GM18861 (cell line): ENCODE measurements around the gene HDDC3.
"Not testable (repeated sequence)": the region's sequence is repeated elsewhere in the genome, so short reads cannot be mapped to it uniquely, and the experiment has no call there.

Experiments used
- ATAC-seq: cut with Tn5 transposase; IDR thresholded peaks from one replicate; pipeline ENCODE4 v1.9.1; 2021; ENCODE audit not compliant: unreplicated experiment

HDDC3 gene

DNA sequence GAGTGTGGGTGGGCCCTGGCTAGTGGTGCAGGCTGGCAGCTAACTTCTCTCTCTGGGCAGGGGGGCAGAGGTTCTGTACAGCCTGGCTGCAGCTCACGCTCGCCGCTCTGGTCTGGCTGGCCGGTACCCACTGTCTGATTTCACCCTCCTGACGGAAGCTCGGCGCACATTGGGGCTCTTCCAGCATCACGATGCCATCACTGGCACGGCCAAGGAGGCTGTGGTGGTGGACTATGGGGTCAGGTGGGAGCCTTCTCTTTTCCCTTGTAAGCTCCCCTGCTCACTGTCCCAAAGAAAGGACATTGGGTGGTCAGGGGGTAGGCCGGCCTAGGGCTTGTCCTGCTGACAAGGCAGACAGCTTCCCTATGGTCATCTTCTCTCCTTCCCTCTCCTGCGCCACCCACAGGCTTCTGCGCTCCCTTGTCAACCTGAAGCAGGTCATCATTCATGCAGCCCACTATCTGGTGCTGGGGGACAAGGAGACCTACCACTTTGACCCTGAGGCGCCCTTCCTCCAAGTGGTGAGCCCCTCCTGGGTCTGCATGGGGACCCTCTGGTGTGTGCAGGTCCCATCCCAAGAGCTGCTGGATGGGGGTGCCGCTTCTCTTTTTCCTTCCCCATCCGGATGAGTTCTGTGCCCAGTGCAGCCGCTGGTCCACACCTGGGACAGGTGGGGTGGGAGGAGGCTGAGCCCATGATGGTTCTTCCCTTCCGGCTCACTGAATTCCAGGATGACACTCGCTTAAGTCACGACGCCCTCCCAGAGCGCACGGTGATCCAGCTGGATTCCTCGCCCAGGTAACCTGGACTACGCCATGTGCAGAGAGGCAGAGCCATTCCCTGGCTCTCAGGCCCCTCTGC lies 21.7 kb downstream of the HDDC3 start:
- ATAC-seq: no peak

DNA sequence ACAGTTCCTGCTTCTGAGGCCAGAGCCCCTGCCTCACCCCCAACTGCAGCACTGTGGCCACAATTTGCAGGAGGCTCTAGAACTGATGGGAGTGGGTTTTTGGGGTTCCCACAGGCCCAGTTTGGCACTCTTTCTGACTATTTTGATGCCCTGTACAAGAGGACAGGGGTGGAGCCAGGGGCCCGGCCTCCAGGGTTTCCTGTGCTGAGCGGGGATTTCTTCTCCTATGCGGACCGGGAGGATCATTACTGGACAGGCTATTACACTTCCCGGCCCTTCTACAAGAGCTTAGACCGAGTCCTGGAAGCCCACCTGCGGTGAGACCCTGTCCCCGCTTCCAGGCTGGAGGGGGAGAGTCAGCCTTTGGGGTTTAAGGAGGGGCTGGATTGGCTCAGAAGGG lies 22.4 kb downstream of the HDDC3 start:
- ATAC-seq: no peak

DNA sequence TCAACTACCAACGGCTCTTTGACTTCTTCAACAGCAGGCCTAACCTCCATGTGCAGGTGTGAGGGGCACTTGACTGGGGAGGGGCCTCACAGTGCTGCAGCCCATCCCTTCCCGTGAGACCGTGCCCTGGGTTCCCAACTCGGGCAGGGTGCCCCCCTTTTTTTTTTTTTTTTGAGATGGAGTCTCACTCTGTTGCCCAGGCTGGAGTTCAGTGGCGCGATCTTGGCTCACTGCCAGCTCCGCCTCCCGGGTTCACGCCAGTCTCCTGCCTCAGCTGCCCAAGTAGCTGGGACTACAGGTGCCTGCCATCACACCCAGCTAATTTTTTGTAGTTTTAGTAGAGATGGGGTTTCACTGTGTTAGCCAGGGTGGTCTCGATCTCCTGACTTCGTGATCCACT lies 22.9 kb downstream of the HDDC3 start:
- not testable (repeated sequence) for ATAC-seq

DNA sequence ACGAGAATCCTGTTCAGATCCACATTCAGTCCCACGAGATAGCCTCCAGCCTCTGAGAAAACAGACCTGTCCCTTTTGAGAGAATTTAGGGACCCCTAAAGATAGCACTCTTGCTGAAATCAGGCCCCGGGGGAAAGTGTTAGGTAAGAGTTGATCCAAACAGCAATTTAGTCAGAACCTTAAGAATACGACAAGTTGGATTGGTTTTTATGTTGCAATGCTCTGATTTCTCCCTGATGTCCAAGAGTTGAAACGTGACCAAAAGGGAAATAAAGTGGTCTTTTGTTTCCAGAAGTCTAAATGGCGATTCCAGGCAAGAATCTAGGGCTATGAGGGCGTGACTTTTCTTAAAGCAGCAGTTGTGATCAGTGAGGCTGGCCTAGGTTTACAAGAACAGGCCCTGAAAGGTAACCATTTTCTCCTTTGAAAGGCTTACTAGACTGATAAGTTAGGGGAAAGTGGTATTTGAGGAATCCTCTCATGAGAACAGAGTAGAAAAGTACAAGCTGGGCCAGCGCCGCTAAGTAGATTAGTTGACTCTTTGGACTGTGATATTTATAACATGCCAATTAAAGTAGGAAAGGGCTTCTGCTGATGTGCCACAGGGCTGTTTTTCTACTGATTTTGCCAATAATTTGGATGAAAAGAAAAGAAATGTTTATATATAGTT lies 24.4 kb downstream of the HDDC3 start:
- ATAC-seq: no peak

DNA sequence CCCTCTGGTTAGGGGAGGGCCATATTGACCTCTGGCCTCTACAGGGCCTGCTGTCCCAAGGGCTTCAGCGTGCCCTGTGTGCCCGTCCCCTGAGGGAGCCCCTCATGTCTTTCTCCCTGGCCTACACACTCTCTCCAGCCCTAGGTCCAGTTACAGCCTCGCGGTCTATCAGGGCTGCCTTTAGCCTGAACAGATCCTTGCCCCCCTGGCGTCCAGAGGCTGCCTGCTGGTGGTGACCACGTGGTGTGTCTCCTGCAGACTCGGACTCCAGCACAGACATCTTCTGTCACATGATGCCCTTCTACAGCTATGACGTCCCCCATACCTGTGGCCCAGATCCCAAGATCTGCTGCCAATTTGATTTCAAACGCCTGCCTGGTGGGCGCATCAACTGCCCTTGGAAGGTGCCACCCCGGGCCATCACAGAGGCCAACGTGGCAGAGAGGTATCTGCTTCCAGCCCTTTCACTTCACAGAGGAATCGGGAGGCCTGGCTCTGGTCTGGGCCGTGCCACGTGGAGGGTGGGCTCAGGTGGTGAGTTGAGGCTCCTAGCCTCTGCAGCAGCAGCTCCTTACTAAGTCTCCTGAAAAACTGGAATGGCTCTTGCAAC lies 25.2 kb downstream of the HDDC3 start:
- ATAC-seq: no peak

DNA sequence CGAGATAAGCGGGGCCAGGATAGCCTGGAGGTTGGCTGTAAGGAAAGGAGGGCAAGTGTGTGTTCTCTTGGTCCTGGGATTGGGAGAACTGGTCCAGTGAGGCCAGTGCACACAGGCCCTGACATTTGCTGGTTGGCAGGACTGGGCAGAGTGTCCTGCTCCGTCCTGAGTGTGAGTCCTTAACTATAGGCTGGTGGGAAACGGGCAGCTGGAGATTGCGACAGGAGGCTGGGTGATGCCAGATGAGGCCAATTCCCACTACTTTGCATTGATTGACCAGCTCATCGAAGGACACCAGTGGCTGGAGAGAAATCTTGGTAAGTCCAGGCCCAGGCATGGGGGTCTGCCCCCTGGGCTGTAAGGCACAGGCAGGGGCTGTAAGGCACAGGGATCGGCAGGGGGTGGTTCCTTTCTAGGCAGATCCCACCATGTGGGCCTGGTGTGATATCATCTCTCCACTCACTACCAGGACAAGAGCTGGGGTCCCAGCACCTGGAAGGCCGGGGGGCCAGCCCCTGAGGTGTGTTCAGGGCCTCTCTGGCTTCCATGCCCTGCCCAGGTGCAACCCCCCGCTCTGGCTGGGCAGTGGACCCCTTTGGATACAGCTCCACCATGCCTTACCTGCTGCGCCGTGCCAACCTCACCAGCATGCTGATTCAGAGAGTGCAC lies 26.0 kb downstream of the HDDC3 start:
- no peak for ATAC-seq

DNA sequence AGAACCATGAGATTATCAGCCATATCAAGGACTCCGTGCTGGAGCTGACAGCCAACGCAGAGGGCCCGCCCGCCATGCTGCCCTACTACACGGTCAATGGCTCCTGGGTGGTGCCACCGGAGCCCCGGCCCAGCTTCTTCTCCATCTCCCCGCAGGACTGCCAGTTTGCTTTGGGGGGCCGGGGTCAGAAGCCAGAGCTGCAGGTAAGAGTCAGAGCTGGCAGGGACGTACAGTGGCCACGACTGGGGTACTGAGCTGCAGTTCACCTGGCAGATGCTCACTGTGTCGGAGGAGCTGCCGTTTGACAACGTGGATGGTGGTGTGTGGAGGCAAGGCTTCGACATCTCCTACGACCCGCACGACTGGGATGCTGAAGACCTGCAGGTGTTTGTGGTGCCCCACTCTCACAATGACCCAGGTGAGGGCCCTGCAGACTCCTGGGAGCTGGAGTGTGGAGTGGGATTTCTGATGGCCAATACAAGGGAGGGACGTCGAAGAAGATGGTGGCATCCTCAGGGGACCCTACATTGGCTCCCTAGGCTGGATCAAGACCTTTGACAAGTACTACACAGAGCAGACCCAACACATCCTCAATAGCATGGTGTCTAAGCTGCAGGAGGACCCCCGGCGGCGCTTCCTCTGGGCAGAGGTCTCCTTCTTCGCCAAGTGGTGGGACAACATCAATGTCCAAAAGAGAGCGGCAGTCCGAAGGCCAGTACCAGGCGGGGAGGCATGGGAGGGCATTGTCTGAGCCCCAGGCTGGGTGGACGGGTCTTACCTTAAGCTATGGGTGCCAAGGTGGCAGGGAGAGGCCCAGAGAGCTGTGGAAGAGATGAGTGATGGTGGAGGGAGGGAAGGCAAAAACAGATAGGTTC lies 26.8 kb downstream of the HDDC3 start:
- ATAC-seq: no peak

DNA sequence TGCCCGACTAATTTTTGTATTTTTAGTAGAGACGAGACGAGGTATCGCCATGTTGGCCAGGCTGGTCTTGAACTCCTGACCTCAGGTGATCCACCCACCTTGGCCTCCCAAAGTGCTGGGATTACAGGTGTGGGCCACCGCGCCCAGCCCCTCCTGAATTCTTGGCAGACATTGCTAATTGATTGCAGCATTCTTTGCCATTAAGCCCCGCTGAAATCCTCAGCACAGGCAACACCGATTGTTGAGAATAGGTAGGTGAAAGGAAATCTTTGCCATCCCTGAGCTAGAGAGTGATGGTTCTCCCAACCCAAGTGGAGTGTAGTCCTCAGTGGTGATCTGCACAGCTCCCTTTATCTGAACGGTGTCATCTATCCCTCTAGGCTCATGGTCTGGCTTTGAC lies 27.6 kb downstream of the HDDC3 start:
- ATAC-seq: no peak

DNA sequence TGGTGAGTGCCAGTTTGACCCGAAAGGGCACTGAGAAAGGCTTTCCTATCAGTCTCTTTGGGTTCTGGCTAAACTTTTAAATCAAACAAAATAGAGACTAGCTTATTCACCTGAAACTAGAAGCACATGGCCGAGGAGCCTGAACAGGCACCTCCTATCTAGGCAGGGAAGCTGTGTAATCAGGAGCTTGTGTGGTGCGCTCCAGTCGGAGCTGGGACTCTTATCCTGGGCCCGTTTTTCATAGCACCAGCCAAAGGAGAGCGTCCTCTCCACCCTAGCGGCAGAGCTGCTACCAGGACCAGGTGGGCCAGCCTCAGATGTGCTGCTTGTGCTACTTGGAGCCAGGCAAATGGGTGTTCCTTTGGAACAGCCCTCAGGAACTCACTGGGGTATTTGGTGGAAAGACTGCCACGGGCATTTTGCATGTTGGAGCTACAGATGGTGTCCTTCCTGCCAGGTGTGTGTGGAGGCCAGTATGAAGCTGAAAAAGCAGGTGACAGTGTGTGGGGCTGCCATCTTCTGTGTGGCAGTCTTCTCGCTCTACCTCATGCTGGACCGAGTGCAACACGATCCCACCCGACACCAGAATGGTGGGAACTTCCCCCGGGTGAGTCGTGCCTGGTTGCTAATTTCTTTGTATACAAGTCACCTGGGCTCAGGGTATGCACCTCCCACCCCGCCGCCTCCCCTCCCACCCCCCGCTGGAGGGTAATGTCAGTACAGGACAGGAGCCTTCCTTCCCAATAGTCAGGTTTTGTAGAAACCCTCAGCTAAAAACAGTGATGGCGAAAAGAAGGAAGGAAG lies 28.4 kb downstream of the HDDC3 start:
- ATAC-seq: no peak

DNA sequence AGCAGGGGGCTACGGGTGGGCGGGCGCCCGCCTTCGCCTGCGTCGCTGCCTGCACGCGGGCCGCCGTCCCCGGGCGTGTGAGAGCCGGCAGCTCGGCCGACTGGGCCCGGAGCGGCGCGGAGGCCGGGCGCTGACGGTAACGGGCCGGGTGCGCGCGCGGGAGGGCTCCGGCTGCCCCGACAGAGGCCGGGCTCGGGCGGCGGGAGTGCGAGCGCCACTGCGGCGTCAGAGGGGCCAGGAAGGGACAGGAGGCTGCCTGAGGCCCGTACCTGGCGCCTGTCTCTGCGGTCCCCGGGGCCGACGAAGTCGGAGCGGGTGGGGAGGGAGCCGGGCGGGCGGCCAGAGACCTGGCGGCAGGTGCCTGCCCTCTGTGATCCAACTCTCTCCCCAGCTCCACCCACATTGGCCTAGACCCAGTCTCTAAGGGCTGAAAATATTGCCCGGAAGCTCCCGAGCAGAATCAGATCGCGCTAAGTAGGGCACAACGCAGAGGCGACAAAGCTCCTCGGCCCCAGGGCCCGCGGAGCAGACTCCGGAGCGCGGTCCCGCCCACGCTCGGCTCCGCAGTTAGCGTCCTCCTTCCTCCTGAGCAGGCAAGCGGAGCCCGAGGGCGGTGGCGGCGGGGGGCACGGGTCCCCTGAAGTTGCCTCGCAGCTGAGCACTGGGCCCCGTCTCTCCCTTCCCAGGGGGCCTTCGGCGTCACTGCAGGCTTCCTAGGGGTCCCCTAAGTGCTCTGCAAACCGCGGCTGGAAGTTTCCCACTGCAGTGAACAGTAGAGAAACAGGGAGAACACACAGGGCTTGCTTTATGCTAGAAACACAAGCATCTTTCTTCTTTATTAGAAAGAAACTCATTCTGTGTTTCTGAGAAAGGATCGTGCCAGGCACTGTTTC lies 29.3 kb downstream of the HDDC3 start, which contains the start of gene MAN2A2:
Gene MAN2A2 (plus strand): TSS at position 463 of the 893 bp plus-strand sequence. CDS start 906 bp downstream, outside the sequence.
- peak; percentile 45 for ATAC-seq

DNA sequence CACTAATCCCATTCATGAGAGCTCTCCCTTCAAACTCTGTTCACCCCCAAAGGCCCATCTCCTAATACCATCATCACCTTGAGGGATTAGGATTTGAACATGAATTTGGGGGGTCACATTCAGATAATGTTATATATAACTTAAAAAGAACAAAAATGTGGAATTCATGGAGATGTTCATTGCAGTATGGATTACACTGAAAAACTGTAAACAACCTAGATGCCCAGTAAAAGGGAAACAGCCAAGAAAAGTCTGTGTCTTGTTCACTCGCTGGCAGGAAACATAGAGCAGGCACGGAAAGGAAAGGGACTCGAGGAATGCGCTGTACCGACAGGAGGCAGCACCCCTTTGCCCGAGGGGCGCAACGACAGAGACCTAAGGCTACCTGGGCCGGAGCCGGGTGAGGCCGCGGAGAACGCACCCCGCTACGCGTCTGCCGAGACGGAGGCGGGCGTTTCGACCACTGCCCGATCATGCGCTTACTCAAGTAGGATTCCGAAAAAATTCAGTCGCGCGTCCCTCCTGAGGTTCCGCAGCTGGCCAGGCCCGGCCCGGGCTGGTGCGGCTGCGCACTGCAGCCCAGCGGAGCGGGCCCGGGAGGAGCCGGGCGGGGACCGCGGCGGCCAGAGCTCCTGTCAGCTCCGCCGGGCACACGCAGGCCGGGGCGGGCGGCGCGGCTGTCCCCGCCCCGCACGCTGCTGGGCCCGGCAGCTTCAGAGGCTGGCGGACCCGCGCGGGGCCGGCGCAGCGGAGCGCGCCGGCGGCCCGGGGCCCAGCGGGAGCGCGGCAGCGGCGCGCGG lies 30.1 kb downstream of the HDDC3 start:
- peak; percentile 64 for ATAC-seq

DNA sequence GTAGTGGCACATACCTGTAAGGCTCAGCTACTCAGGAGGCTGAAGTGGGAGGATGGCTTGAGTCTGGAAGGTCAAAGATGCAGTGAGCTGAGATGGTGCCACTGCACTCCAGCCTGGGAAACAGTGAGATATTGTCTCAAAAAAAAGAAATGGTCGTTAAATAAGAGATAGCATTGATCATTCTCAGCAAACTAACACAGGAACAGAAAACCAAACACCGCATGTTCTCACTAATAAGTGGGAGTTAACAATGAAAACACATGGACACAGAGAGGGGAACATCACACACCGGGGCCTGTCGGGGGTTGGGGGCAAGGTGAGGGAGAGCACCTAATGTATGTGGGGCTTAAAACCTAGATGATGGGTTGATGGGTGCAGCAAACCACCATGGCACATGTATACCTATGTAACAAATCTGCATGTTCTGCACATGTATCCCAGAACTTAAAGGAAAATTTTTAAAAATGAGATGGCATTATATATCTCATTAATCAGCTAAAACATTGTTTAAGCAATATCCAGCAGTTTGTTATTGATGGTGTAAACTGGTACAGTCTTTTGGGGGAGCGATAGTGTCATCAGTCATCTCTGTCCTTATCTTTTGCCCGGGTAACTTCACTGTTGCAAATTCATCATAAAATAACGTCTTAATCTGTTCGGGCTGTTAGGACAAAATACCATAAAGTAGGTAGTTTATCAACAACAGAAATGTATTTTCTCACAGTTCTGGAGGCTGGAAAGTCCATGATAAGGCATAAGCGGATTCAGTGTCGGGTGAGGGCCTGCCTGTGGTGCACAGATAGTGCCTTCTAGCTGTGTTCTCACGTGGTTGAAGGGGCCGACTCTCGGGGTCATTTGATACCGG lies 30.9 kb downstream of the HDDC3 start:
- ATAC-seq: no peak

DNA sequence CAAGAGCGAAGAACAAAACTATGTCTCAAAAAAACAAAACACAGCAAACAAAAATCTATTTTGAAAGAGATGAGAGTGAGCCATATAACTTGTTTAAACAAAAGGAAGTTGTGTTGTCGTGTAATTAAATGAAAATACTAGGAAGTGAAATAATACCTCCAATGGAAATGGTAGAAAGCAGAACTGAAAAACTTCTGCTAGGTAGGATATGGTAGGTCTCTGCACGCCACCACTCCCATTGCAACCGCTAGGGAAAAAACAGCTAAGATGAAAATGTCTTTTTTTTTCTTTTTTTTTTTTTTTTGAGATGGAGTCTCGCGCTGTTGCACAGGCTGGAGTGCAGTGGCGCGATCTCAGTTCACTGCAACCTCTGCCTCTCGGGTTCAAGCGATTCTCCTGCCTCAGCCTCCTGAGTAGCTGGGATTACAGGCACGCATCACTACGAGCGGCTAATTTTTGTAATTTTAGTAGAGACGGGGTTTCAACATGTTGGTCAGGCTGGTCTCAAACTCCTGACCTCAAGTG lies 35.2 kb downstream of the HDDC3 start:
- peak; percentile 59 for ATAC-seq

DNA sequence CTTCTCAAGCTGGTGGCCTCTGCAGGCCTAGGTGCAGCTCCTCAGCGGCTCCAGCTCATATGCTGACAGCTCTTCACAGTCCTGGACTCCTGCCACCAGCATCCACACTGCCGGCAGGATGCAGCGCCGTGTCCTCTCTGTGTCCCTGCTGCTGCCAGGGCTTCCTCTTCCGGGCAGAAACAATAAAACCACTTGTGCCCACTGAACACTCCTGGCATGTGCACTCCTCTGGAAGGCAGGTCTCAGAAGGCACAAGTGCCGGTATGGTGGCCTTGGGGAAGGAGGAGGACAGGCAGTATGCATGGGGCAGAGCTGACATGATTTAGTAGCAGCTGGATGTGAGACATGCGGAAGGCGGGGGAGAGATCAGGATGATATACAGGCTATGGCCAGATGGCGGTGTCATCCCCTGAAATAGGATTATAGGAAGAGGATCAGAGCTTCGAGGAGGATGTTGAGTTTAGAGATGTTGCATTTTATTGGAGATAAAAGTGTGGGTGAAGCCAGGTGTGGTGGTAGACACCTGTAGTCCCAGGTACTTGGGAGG lies 36.7 kb downstream of the HDDC3 start:
- no peak for ATAC-seq

DNA sequence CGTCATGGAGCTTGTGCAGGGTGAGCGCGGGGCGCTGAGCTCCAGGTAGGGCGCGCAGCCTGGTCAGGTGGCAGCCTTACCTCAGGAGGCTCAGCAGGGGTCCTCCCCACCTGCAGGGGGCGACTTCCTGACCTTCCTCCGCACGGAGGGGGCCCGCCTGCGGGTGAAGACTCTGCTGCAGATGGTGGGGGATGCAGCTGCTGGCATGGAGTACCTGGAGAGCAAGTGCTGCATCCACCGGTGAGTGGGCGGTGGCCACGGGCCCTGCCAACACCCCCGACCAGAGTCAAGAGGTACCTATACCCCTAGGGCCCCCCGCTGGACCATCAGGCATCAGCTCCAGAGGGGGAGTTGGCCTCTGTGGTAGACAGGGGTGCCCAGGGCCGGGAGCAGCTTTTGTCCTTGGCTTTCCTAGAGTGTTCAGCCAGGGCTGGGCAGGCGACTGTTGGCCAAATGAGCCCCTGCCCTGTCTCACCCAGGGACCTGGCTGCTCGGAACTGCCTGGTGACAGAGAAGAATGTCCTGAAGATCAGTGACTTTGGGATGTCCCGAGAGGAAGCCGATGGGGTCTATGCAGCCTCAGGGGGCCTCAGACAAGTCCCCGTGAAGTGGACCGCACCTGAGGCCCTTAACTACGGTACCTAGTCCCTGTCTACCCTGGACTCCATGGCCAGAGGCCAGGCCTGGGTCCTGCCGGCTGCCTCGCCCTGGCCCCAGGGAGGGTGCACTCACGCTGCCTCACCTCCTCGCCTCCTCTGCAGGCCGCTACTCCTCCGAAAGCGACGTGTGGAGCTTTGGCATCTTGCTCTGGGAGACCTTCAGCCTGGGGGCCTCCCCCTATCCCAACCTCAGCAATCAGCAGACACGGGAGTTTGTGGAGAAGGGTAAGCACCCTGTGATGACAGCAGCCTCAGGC lies 38.9 kb downstream of the HDDC3 start:
- ATAC-seq: no peak
